HEK293 (cell line): ENCODE measurements around the gene MCEE.
A peak's percentile ranks its signal among the peaks of the same experiment; 100 is the strongest.

Source experiments
- CTCF ChIA-PET: fragments of 350-600 bp; formaldehyde crosslinking; extraction: SDS; loops from one replicate; lab custom pipeline; 2021; ENCODE audit warnings: antibody characterized with exemption; lab: Yijun Ruan, JAX
- POLR2A ChIA-PET: fragments of 300-600 bp; formaldehyde crosslinking; extraction: SDS; loops from one replicate; lab custom pipeline; 2020; ENCODE audit warnings: antibody characterized with exemption, inconsistent platforms; lab: Yijun Ruan, JAX
- H3K27ac ChIP-seq: fragments of 200-500 bp; sonication (Bioruptor generic); 2 replicates; pipeline ENCODE4 v1.5.1; 2014; ENCODE audit warnings: low read depth, low read length, control low read depth, inconsistent platforms; ENCODE audit errors: extremely low read depth
- H3K36me3 ChIP-seq, 2 experiments: fragments of 200-500 bp in 1 of 2; sonication (Bioruptor generic) in 1 of 2; 1 replicate in 1 of 2; 2 replicates in 1 of 2; pipeline ENCODE4 v1.5.1; 2014 to 2017; ENCODE audit warnings: inconsistent platforms in 2 of 2, low read length in 2 of 2; ENCODE audit not compliant: control insufficient read depth in 2 of 2, insufficient read depth in 1 of 2
- H3K4me1 ChIP-seq: fragments of 200-500 bp; sonication (Bioruptor generic); 2 replicates; pipeline ENCODE4 v1.5.1; 2014; ENCODE audit warnings: mild to moderate bottlenecking, low read length, inconsistent platforms; ENCODE audit not compliant: control insufficient read depth, insufficient read depth
- H3K4me3 ChIP-seq: 2 replicates; pipeline ENCODE4 v1.5.1; 2011; ENCODE audit warnings: low read depth, mild to moderate bottlenecking, control low read depth, low read length, moderate library complexity
- H3K9me3 ChIP-seq: fragments of 200-500 bp; sonication (Bioruptor generic); 2 replicates; pipeline ENCODE4 v1.5.1; 2014; ENCODE audit warnings: low read depth, low read length, inconsistent platforms; ENCODE audit not compliant: control insufficient read depth, insufficient read depth
- CTCF ChIP-seq: fragments of 450-650 bp; formaldehyde crosslinking; IDR thresholded peaks from 2 replicates; pipeline ENCODE4 v1.5.1; 2016; ENCODE audit warnings: missing biosample characterization, missing genetic modification characterization
- KLF8 ChIP-seq: fragments of 450-650 bp; formaldehyde crosslinking; IDR thresholded peaks from 2 replicates; pipeline ENCODE4 v1.5.1; 2016; ENCODE audit warnings: missing biosample characterization, missing genetic modification characterization
- ZBTB20 ChIP-seq: fragments of 450-650 bp; formaldehyde crosslinking; IDR thresholded peaks from 2 replicates; pipeline ENCODE4 v1.5.1; 2016; ENCODE audit warnings: missing biosample characterization, missing genetic modification characterization
- ZFP41 ChIP-seq: fragments of 450-650 bp; formaldehyde crosslinking; IDR thresholded peaks from 2 replicates; pipeline ENCODE4 v1.5.1; 2016; ENCODE audit warnings: missing biosample characterization, missing genetic modification characterization, borderline replicate concordance
- ZNF121 ChIP-seq: fragments of 450-650 bp; formaldehyde crosslinking; IDR thresholded peaks from 2 replicates; pipeline ENCODE4 v1.5.1; 2016; ENCODE audit warnings: missing biosample characterization, missing genetic modification characterization
- ZNF132 ChIP-seq: fragments of 450-650 bp; formaldehyde crosslinking; IDR thresholded peaks from 2 replicates; pipeline ENCODE4 v1.5.1; 2017; ENCODE audit warnings: missing biosample characterization, missing genetic modification characterization, borderline replicate concordance
- ZNF138 ChIP-seq: fragments of 450-650 bp; formaldehyde crosslinking; IDR thresholded peaks from 2 replicates; pipeline ENCODE4 v1.5.1; 2016; ENCODE audit warnings: missing biosample characterization, missing genetic modification characterization, borderline replicate concordance
- ZNF239 ChIP-seq: fragments of 450-650 bp; formaldehyde crosslinking; IDR thresholded peaks from 2 replicates; pipeline ENCODE4 v1.5.1; 2016; ENCODE audit warnings: missing biosample characterization, missing genetic modification characterization
- ZNF292 ChIP-seq: fragments of 450-650 bp; formaldehyde crosslinking; IDR thresholded peaks from 2 replicates; pipeline ENCODE4 v1.5.1; 2016; ENCODE audit warnings: low read depth, missing biosample characterization, missing genetic modification characterization, borderline replicate concordance
- ZNF335 ChIP-seq: fragments of 450-650 bp; formaldehyde crosslinking; conservative IDR thresholded peaks from 2 replicates; pipeline ENCODE4 v1.5.1; 2016; ENCODE audit warnings: missing biosample characterization, missing genetic modification characterization
- ZNF529 ChIP-seq: fragments of 450-650 bp; formaldehyde crosslinking; IDR thresholded peaks from 2 replicates; pipeline ENCODE4 v1.5.1; 2017; ENCODE audit warnings: missing genetic modification characterization, missing biosample characterization; ENCODE audit not compliant: insufficient replicate concordance
- ZNF558 ChIP-seq: fragments of 450-650 bp; formaldehyde crosslinking; IDR thresholded peaks from 2 replicates; pipeline ENCODE4 v1.5.1; 2016; ENCODE audit warnings: missing biosample characterization, missing genetic modification characterization
- ZNF580 ChIP-seq: fragments of 450-650 bp; formaldehyde crosslinking; IDR thresholded peaks from 2 replicates; pipeline ENCODE4 v1.5.1; 2016; ENCODE audit warnings: missing biosample characterization, missing genetic modification characterization
- ZNF585B ChIP-seq: fragments of 450-650 bp; formaldehyde crosslinking; IDR thresholded peaks from 2 replicates; pipeline ENCODE4 v1.5.1; 2016; ENCODE audit warnings: missing biosample characterization, missing genetic modification characterization
- ZNF639 ChIP-seq: fragments of 450-650 bp; formaldehyde crosslinking; IDR thresholded peaks from 2 replicates; pipeline ENCODE4 v1.5.1; 2016; ENCODE audit warnings: missing biosample characterization, missing genetic modification characterization
- ZNF664 ChIP-seq: fragments of 450-650 bp; formaldehyde crosslinking; IDR thresholded peaks from 2 replicates; pipeline ENCODE4 v1.5.1; 2016; ENCODE audit warnings: missing biosample characterization, missing genetic modification characterization
- ZNF843 ChIP-seq: fragments of 450-650 bp; formaldehyde crosslinking; IDR thresholded peaks from 2 replicates; pipeline ENCODE4 v1.5.1; 2016; ENCODE audit warnings: missing biosample characterization, missing genetic modification characterization
- ZSCAN16 ChIP-seq: fragments of 450-650 bp; formaldehyde crosslinking; IDR thresholded peaks from 2 replicates; pipeline ENCODE4 v1.5.1; 2016; ENCODE audit warnings: missing biosample characterization, missing genetic modification characterization
- ZSCAN23 ChIP-seq: fragments of 450-650 bp; formaldehyde crosslinking; IDR thresholded peaks from 2 replicates; pipeline ENCODE4 v1.5.1; 2016; ENCODE audit warnings: missing biosample characterization, missing genetic modification characterization

MCEE gene

GRCh38 chr2:71071681-71072398, 58.2 kb downstream of the MCEE start:
- TF ChIP-seq ZFP41 (no peak), ZNF138 (no peak), ZNF585B (tag by site-specific recombination) (no peak), ZSCAN23 (no peak), ZNF132 (tag by site-specific recombination) (no peak), ZBTB20 (tag by site-specific recombination) (no peak), ZNF239 (no peak), ZNF121 (tag by site-specific recombination) (no peak), ZNF843 (tag by site-specific recombination) (no peak), ZNF558 (tag by site-specific recombination) (no peak), ZNF292 (no peak), KLF8 (tag by site-specific recombination) (no peak), ZNF529 (tag by site-specific recombination) (no peak), ZSCAN16 (tag by site-specific recombination) (no peak), ZNF580 (tag by site-specific recombination) (no peak)
- Histone ChIP-seq H3K4me3 (no peak overlapping the region), H3K9me3 (no peaks in the 10 kb centered on the region), H3K27ac (no peak overlapping the region), H3K36me3 (peaks cover 7 to 71% of the 10 kb centered on the region in 2 experiments; a peak in 2 of 3 replicates), H3K4me1 (no peaks in the 10 kb centered on the region; the same call in 1 of the 2 replicates)
- ChIA-PET CTCF (interaction anchor here (0.6 to 1.6 kb wide), 3 partner anchors 15 to 201 kb away, joined by 3 read pairs; no protein-coding TSS in a partner anchor), POLR2A (no interaction called here)

GRCh38 chr2:71070294-71071093, 59.5 kb downstream of the MCEE start:
- TF ChIP-seq ZNF335 (tag by site-specific recombination) (no peak), ZNF639 (no peak), ZNF664 (no peak), CTCF (peak; percentile 29; the same call in 1 of the 2 replicates)
- CTCF ChIA-PET = interaction anchor here (0.5 to 1.6 kb wide), 8 partner anchors 11 to 208 kb away, joined by 3 to 12 read pairs (median 3); no protein-coding TSS in a partner anchor
- Histone ChIP-seq H3K27ac (no peak overlapping the region), H3K9me3 (no peaks in the 10 kb centered on the region), H3K4me3 (no peak overlapping the region), H3K36me3 (peaks cover 7 to 58% of the 10 kb centered on the region in 2 experiments; a peak in 2 of 3 replicates), H3K4me1 (no peaks in the 10 kb centered on the region; the same call in 1 of the 2 replicates)
- POLR2A ChIA-PET = no interaction called here
